Effector memory CD4-positive, alpha-beta T cell (primary cell): ENCODE data around the gene CSH2.
A peak's percentile ranks its signal among the peaks of the same experiment; 100 is the strongest.
"Not testable (repeated sequence)": the region's sequence is repeated elsewhere in the genome, so short reads cannot be mapped to it uniquely, and the experiment has no call there.

Experiments
- DNase-seq, 3 donors: peaks; one replicate each; pipeline ENCODE4 v3.0.0-alpha.2; 2020
- H3K27ac ChIP-seq: 2 replicates; pipeline ENCODE4 v1.7.0; 2013; ENCODE audit warnings: mild to moderate bottlenecking, low read length, moderate library complexity; ENCODE audit not compliant: insufficient read depth, poor library complexity, severe bottlenecking
- H3K27me3 ChIP-seq: replicated peaks from 2 replicates; pipeline ENCODE4 v1.7.0; 2013; ENCODE audit warnings: mild to moderate bottlenecking, low read length; ENCODE audit not compliant: insufficient read depth, control insufficient read depth, poor library complexity, severe bottlenecking
- H3K36me3 ChIP-seq: 2 replicates; pipeline ENCODE4 v1.7.0; 2013; ENCODE audit warnings: mild to moderate bottlenecking, low read length, moderate library complexity; ENCODE audit not compliant: control insufficient read depth, insufficient read depth
- H3K4me1 ChIP-seq: 2 replicates; pipeline ENCODE4 v1.7.0; 2013; ENCODE audit warnings: low read length, mild to moderate bottlenecking; ENCODE audit not compliant: control insufficient read depth, insufficient read depth, poor library complexity, severe bottlenecking
- H3K4me3 ChIP-seq: 2 replicates; pipeline ENCODE4 v1.7.0; 2013; ENCODE audit warnings: low read length, low read depth, mild to moderate bottlenecking; ENCODE audit not compliant: insufficient read depth, poor library complexity, severe bottlenecking
- H3K9me3 ChIP-seq: 2 replicates; pipeline ENCODE4 v1.7.0; 2013; ENCODE audit warnings: mild to moderate bottlenecking, low read length, moderate library complexity; ENCODE audit not compliant: control insufficient read depth
- total RNA-seq, 3 donors: gene quantifications; one replicate each; lab custom pipeline; 2026; lab: John Stamatoyannopoulos, UW

Gene CSH2
- total RNA-seq = 0 reads per million in 3 donors

GRCh38 chr17:63873577-63873976, at the start of gene CSH2:
CSH2 (minus strand) TSS chr17:63873677; CDS start chr17:63873614, 63 bp downstream.
- not testable (repeated sequence) for H3K4me3 ChIP-seq, H3K27ac ChIP-seq, H3K4me1 ChIP-seq, DNase-seq, H3K36me3 ChIP-seq, H3K9me3 ChIP-seq, H3K27me3 ChIP-seq

- not testable (repeated sequence) for H3K9me3 ChIP-seq, H3K36me3 ChIP-seq, DNase-seq, H3K27me3 ChIP-seq, H3K27ac ChIP-seq, H3K4me1 ChIP-seq, H3K4me3 ChIP-seq
Observed at GRCh38 chr17:63922402-63922801, 48.9 kb upstream of the CSH2 start.

GRCh38 chr17:63920779-63921178, 47.3 kb upstream of the CSH2 start:
- H3K4me1 ChIP-seq, H3K9me3 ChIP-seq, H3K27ac ChIP-seq, DNase-seq, H3K27me3 ChIP-seq, H3K4me3 ChIP-seq, H3K36me3 ChIP-seq: not testable (repeated sequence)

GRCh38 chr17:63920050-63920449, 46.6 kb upstream of the CSH2 start:
- not testable (repeated sequence) for H3K27ac ChIP-seq, H3K9me3 ChIP-seq, DNase-seq, H3K36me3 ChIP-seq, H3K4me1 ChIP-seq, H3K27me3 ChIP-seq, H3K4me3 ChIP-seq

GRCh38 chr17:63919311-63919723, 45.8 kb upstream of the CSH2 start:
- DNase-seq = peak; percentile 53 to 62 (median 54)
- Histone ChIP-seq H3K4me1 (peaks cover 8% of the 10 kb centered on the region), H3K4me3 (no peak overlapping the region), H3K27me3 (no peaks in the 10 kb centered on the region), H3K27ac (no peak overlapping the region), H3K9me3 (no peaks in the 10 kb centered on the region), H3K36me3 (no peaks in the 10 kb centered on the region)

- H3K4me3 ChIP-seq, DNase-seq, H3K4me1 ChIP-seq, H3K27me3 ChIP-seq, H3K36me3 ChIP-seq, H3K9me3 ChIP-seq, H3K27ac ChIP-seq: not testable (repeated sequence)
Observed at GRCh38 chr17:63918789-63919305, 45.4 kb upstream of the CSH2 start, which contains the start of gene GH1. GH1 (minus strand) TSS chr17:63918839; CDS start chr17:63918776, 63 bp downstream.

GRCh38 chr17:63918305-63918704, 44.8 kb upstream of the CSH2 start:
- no peak for DNase-seq
- Histone ChIP-seq H3K9me3 (no peaks in the 10 kb centered on the region), H3K4me1 (peaks cover 8% of the 10 kb centered on the region), H3K4me3 (no peak overlapping the region), H3K36me3 (no peaks in the 10 kb centered on the region), H3K27ac (no peak overlapping the region), H3K27me3 (no peaks in the 10 kb centered on the region)

- DNase-seq = no peak
- Histone ChIP-seq H3K36me3 (no peaks in the 10 kb centered on the region), H3K4me1 (peaks cover 8% of the 10 kb centered on the region), H3K27ac (no peak overlapping the region), H3K27me3 (no peaks in the 10 kb centered on the region), H3K9me3 (no peaks in the 10 kb centered on the region), H3K4me3 (no peak overlapping the region)
Observed at GRCh38 chr17:63917646-63918045, 44.2 kb upstream of the CSH2 start.

- not testable (repeated sequence) for H3K27me3 ChIP-seq, H3K4me1 ChIP-seq, H3K27ac ChIP-seq, H3K4me3 ChIP-seq, DNase-seq, H3K9me3 ChIP-seq, H3K36me3 ChIP-seq
Observed at GRCh38 chr17:63917206-63917605, 43.7 kb upstream of the CSH2 start.

GRCh38 chr17:63916566-63917185, 43.2 kb upstream of the CSH2 start:
- DNase-seq = no peak
- Histone ChIP-seq H3K36me3 (no peaks in the 10 kb centered on the region), H3K9me3 (no peaks in the 10 kb centered on the region), H3K4me3 (no peak overlapping the region), H3K27me3 (no peaks in the 10 kb centered on the region), H3K4me1 (peaks cover 8% of the 10 kb centered on the region), H3K27ac (no peak overlapping the region)
